Measurements from ENCODE around the gene SLC25A28.

DNA sequence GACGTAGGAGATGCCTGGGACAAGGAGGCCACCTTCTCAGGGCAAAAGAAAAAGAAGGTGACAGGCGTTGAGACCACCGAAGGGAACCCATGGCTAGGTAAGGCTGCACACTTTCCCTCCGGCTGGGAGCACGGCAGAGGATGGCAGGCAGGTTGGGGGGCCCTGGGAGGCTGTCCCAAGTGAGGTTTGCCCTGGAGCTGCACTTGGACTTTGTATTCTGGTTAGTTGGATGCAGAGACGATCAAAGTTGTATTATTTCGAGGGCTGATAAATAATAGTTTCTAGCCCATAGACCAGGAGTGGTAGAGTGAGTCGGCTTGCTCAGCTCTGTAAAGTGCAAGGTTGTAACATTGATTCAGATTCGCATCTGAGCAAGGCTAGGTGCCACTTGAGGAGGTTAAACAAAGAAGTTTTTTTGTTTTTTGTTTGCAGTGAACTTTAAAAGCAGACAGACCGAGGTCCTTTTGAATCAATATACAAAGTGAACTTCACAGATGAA, 39.7 kb upstream of the SLC25A28 start:
- TF ChIP-seq, protein P1, sequence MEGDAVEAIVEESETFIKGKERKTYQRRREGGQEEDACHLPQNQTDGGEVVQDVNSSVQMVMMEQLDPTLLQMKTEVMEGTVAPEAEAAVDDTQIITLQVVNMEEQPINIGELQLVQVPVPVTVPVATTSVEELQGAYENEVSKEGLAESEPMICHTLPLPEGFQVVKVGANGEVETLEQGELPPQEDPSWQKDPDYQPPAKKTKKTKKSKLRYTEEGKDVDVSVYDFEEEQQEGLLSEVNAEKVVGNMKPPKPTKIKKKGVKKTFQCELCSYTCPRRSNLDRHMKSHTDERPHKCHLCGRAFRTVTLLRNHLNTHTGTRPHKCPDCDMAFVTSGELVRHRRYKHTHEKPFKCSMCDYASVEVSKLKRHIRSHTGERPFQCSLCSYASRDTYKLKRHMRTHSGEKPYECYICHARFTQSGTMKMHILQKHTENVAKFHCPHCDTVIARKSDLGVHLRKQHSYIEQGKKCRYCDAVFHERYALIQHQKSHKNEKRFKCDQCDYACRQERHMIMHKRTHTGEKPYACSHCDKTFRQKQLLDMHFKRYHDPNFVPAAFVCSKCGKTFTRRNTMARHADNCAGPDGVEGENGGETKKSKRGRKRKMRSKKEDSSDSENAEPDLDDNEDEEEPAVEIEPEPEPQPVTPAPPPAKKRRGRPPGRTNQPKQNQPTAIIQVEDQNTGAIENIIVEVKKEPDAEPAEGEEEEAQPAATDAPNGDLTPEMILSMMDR (IDR thresholded peaks at IDR 0.05): no peak
- TF ChIP-seq, protein P2, sequence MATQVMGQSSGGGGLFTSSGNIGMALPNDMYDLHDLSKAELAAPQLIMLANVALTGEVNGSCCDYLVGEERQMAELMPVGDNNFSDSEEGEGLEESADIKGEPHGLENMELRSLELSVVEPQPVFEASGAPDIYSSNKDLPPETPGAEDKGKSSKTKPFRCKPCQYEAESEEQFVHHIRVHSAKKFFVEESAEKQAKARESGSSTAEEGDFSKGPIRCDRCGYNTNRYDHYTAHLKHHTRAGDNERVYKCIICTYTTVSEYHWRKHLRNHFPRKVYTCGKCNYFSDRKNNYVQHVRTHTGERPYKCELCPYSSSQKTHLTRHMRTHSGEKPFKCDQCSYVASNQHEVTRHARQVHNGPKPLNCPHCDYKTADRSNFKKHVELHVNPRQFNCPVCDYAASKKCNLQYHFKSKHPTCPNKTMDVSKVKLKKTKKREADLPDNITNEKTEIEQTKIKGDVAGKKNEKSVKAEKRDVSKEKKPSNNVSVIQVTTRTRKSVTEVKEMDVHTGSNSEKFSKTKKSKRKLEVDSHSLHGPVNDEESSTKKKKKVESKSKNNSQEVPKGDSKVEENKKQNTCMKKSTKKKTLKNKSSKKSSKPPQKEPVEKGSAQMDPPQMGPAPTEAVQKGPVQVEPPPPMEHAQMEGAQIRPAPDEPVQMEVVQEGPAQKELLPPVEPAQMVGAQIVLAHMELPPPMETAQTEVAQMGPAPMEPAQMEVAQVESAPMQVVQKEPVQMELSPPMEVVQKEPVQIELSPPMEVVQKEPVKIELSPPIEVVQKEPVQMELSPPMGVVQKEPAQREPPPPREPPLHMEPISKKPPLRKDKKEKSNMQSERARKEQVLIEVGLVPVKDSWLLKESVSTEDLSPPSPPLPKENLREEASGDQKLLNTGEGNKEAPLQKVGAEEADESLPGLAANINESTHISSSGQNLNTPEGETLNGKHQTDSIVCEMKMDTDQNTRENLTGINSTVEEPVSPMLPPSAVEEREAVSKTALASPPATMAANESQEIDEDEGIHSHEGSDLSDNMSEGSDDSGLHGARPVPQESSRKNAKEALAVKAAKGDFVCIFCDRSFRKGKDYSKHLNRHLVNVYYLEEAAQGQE (IDR thresholded peaks at IDR 0.05; ENCODE audit: insufficient read depth in 1 of 2, low read depth in 2 of 2, low read length in 1 of 2): no peak
- TF ChIP-seq SIN3A (IDR thresholded peaks at IDR 0.05; ENCODE audit: borderline replicate concordance, insufficient read depth, low read depth, low read length) (no peak), POLR2AphosphoS5 (IDR thresholded peaks at IDR 0.05; ENCODE audit: low read depth, low read length) (no peak), TCF7L2 (IDR thresholded peaks at IDR 0.05; ENCODE audit: low read depth, low read length) (no peak)

Data from Panc1 (cell line).